Esophagus muscularis mucosa (tissue), 4 donors: ENCODE results near the gene HSD3B1. TPM values are rescaled to one million over a fixed set of nuclear protein-coding genes. Genes with fewer than 3 reads are reported as not detected.
"Not testable (repeated sequence)": the region's sequence is repeated elsewhere in the genome, so short reads cannot be mapped to it uniquely, and the experiment has no call there.

Experiments
- DNase-seq: peaks from one replicate; pipeline ENCODE4 v3.0.0-alpha.2; 2017; ENCODE audit errors: extremely low spot score
- H3K27ac ChIP-seq, 4 donors: fragments of 200-600 bp; sonication (generic); replicated peaks in 1 of 4; 1 replicate in 3 of 4; 2 replicates in 1 of 4; pipeline ENCODE4 v1.5.1; 2016 to 2019; ENCODE audit warnings: mild to moderate bottlenecking in 1 of 4
- H3K27me3 ChIP-seq, 4 donors: fragments of 200-600 bp; sonication (generic); one replicate each; pipeline versions ENCODE4 v1.5.1 to v1.6.0; 2016 to 2019
- H3K36me3 ChIP-seq, 4 donors: fragments of 200-600 bp; sonication (generic); one replicate each; pipeline ENCODE4 v1.5.1; 2016 to 2019
- H3K4me1 ChIP-seq, 4 donors: fragments of 200-600 bp; sonication (generic); one replicate each; pipeline ENCODE4 v1.5.1; 2016 to 2019
- H3K4me3 ChIP-seq, 4 donors: fragments of 200-600 bp; sonication (generic); 1 replicate in 2 of 4; 2 replicates in 2 of 4; pipeline ENCODE4 v1.5.1; 2016 to 2019; ENCODE audit warnings: mild to moderate bottlenecking in 4 of 4, moderate library complexity in 1 of 4
- H3K9me3 ChIP-seq, 4 donors: fragments of 200-600 bp; sonication (generic); 1 replicate in 3 of 4; 2 replicates in 1 of 4; pipeline ENCODE4 v1.5.1; 2016 to 2019
- CTCF ChIP-seq, 3 experiments: fragments of 200-600 bp in 2 of 3; fragments of 450-650 bp in 1 of 3; sonication (generic) in 2 of 3; IDR thresholded peaks; one replicate each; pipeline ENCODE4 v1.5.1; 2017 to 2019; ENCODE audit warnings: antibody characterized with exemption in 3 of 3, mild to moderate bottlenecking in 2 of 3, moderate library complexity in 1 of 3
- EP300 ChIP-seq: sonication (generic); formaldehyde crosslinking; IDR thresholded peaks from one replicate; pipeline ENCODE4 v1.6.1; 2017; ENCODE audit warnings: antibody characterized with exemption
- POLR2A ChIP-seq: fragments of 450-650 bp; IDR thresholded peaks from one replicate; pipeline ENCODE4 v1.6.1; 2017; ENCODE audit warnings: antibody characterized with exemption, moderate library complexity, mild to moderate bottlenecking, low read depth
- POLR2AphosphoS5 ChIP-seq, 2 donors: sonication (generic); formaldehyde crosslinking; IDR thresholded peaks; one replicate each; pipeline ENCODE4 v1.6.1; 2017; ENCODE audit warnings: antibody characterized with exemption in 2 of 2
- WGBS: methylation state at CpG from one replicate; pipeline ENCODE4 v1.1.5; 2018; 5-methylcytosine and 5-hydroxymethylcytosine counted together
- intact Hi-C: fragments of 100-400 bp; cut with DNase I; formaldehyde crosslinking; loops from one replicate; pipeline ENCODE4 v1.15.1; 2023
- total RNA-seq, 4 donors: library from RNA; depleted of rRNA; stranded (reverse); fragments of >200 nt; gene quantifications; one replicate each; pipeline versions ENCODE4 v1.1.0 to v1.2.1, GENCODE V29; 2016

HSD3B1 gene
- total RNA-seq, 4 donors from 2014 or later: not detected

- H3K9me3 ChIP-seq: no peaks in the 10 kb centered on the region
- DNase-seq: no peak
- no peaks in the 10 kb centered on the region for H3K36me3 ChIP-seq
- TF ChIP-seq POLR2AphosphoS5 (IDR thresholded peaks at IDR 0.05): no peak
- 93% methylated on average over 7 of the region's 7 CpGs for WGBS
- H3K27me3 ChIP-seq: no peaks in the 10 kb centered on the region
- intact Hi-C loops: no loop called here
- H3K4me1 ChIP-seq: no peaks in the 10 kb centered on the region
- no peak overlapping the region for H3K27ac ChIP-seq
- no peak overlapping the region for H3K4me3 ChIP-seq
Measured at GRCh38 chr1:119547805-119548204, 40.8 kb downstream of the HSD3B1 start.

- H3K4me3 ChIP-seq: no peak overlapping the region
- no peak for DNase-seq
- no peaks in the 10 kb centered on the region for H3K36me3 ChIP-seq
- no peaks in the 10 kb centered on the region for H3K27me3 ChIP-seq
- no peak overlapping the region for H3K27ac ChIP-seq
- peaks cover 0 to 7% (median 2%) of the 10 kb centered on the region in 4 donors for H3K4me1 ChIP-seq
- TF ChIP-seq POLR2A: no peak
- TF ChIP-seq EP300: no peak
- TF ChIP-seq POLR2AphosphoS5 (IDR thresholded peaks at IDR 0.05): no peak
- TF ChIP-seq CTCF (IDR thresholded peaks at IDR 0.05): peak in 2 of 3 experiments; percentile 21 to 23
- intact Hi-C loops: no loop called here
- H3K9me3 ChIP-seq: no peaks in the 10 kb centered on the region
- 80% methylated on average over 4 of the region's 4 CpGs for WGBS
Measured at GRCh38 chr1:119549719-119550132, 42.7 kb downstream of the HSD3B1 start.

- H3K36me3 ChIP-seq: no peaks in the 10 kb centered on the region
- no peak for TF ChIP-seq POLR2A
- TF ChIP-seq POLR2AphosphoS5 (IDR thresholded peaks at IDR 0.05): no peak
- no peak for TF ChIP-seq CTCF (IDR thresholded peaks at IDR 0.05)
- TF ChIP-seq EP300: no peak
- intact Hi-C loops: no loop called here
- no peak for DNase-seq
- no peaks in the 10 kb centered on the region for H3K9me3 ChIP-seq
- no peak overlapping the region for H3K4me3 ChIP-seq
- no peak overlapping the region for H3K27ac ChIP-seq
- no peaks in the 10 kb centered on the region for H3K27me3 ChIP-seq
- H3K4me1 ChIP-seq: peaks cover 0 to 7% (median 2%) of the 10 kb centered on the region in 4 donors
- WGBS: 74% methylated on average over 2 of the region's 2 CpGs
Measured at GRCh38 chr1:119550381-119550780, 43.4 kb downstream of the HSD3B1 start.

GRCh38 chr1:119551218-119551617 is 44.2 kb downstream of the HSD3B1 start:
- Histone ChIP-seq H3K36me3 (no peaks in the 10 kb centered on the region), H3K4me3 (no peak overlapping the region), H3K27me3 (no peaks in the 10 kb centered on the region), H3K27ac (no peak overlapping the region), H3K9me3 (no peaks in the 10 kb centered on the region), H3K4me1 (peaks cover 0 to 7% (median 2%) of the 10 kb centered on the region in 4 donors)
- DNase-seq: no peak
- intact Hi-C loops: no loop called here
- TF ChIP-seq POLR2AphosphoS5 (IDR thresholded peaks at IDR 0.05) (no peak), CTCF (IDR thresholded peaks at IDR 0.05) (no peak), EP300 (no peak), POLR2A (no peak)

- H3K9me3 ChIP-seq, H3K27ac ChIP-seq, H3K4me1 ChIP-seq, DNase-seq, H3K27me3 ChIP-seq, intact Hi-C loops, H3K36me3 ChIP-seq, H3K4me3 ChIP-seq: not testable (repeated sequence)
- 93% methylated on average over 1 of the region's 1 CpG for WGBS
Measured at GRCh38 chr1:119552656-119553055, 45.6 kb downstream of the HSD3B1 start.

- H3K27me3 ChIP-seq, H3K27ac ChIP-seq, H3K4me3 ChIP-seq, H3K36me3 ChIP-seq, DNase-seq, H3K9me3 ChIP-seq, intact Hi-C loops, H3K4me1 ChIP-seq: not testable (repeated sequence)
- 86% methylated on average over 1 of the region's 1 CpG for WGBS
Measured at GRCh38 chr1:119553302-119554071, 46.5 kb downstream of the HSD3B1 start.
